ENCODE results near the gene ZRANB3.

- TF ChIP-seq, protein P1, sequence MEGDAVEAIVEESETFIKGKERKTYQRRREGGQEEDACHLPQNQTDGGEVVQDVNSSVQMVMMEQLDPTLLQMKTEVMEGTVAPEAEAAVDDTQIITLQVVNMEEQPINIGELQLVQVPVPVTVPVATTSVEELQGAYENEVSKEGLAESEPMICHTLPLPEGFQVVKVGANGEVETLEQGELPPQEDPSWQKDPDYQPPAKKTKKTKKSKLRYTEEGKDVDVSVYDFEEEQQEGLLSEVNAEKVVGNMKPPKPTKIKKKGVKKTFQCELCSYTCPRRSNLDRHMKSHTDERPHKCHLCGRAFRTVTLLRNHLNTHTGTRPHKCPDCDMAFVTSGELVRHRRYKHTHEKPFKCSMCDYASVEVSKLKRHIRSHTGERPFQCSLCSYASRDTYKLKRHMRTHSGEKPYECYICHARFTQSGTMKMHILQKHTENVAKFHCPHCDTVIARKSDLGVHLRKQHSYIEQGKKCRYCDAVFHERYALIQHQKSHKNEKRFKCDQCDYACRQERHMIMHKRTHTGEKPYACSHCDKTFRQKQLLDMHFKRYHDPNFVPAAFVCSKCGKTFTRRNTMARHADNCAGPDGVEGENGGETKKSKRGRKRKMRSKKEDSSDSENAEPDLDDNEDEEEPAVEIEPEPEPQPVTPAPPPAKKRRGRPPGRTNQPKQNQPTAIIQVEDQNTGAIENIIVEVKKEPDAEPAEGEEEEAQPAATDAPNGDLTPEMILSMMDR (conservative IDR thresholded peaks at IDR 0.05; ENCODE audit: low read depth, low read length), result no peak
- TF ChIP-seq EZH2 (IDR thresholded peaks at IDR 0.05; ENCODE audit: borderline replicate concordance, low read depth, low read length, poor library complexity, severe bottlenecking), result no peak
Observed at GRCh38 chr2:135378591-135378990, 152.4 kb downstream of the ZRANB3 start.

All from A673 (cell line).